Ishikawa (cell line): ENCODE data around the gene ELL2.

ENCODE experiments used
- CEBPB ChIP-seq: IDR thresholded peaks from 2 replicates; pipeline ENCODE4 v1.6.1; 2012
- CREB1 ChIP-seq: IDR thresholded peaks from 2 replicates; pipeline ENCODE4 v1.6.1; 2012; ENCODE audit warnings: low read depth
- EGR1 ChIP-seq: IDR thresholded peaks from 2 replicates; pipeline ENCODE4 v1.6.1; 2012
- EP300 ChIP-seq: IDR thresholded peaks from 2 replicates; pipeline ENCODE4 v1.6.1; 2012; ENCODE audit warnings: borderline replicate concordance
- FOXM1 ChIP-seq: IDR thresholded peaks from 2 replicates; pipeline ENCODE4 v1.6.1; 2012; ENCODE audit warnings: low read depth, borderline replicate concordance
- MAX ChIP-seq: IDR thresholded peaks from 2 replicates; pipeline ENCODE4 v1.6.1; 2012
- NFIC ChIP-seq: IDR thresholded peaks from 2 replicates; pipeline ENCODE4 v1.6.1; 2012
- RAD21 ChIP-seq: IDR thresholded peaks from 2 replicates; pipeline ENCODE4 v1.6.1; 2012; ENCODE audit warnings: low read depth
- REST ChIP-seq: IDR thresholded peaks from 2 replicates; pipeline ENCODE4 v1.6.1; 2012; ENCODE audit warnings: low read depth, mild to moderate bottlenecking
- TAF1 ChIP-seq: IDR thresholded peaks from 2 replicates; pipeline ENCODE4 v1.6.1; 2012; ENCODE audit warnings: low read depth, mild to moderate bottlenecking
- TCF12 ChIP-seq: IDR thresholded peaks from 2 replicates; pipeline ENCODE4 v1.6.1; 2012; ENCODE audit warnings: low read depth
- TEAD4 ChIP-seq: IDR thresholded peaks from 2 replicates; pipeline ENCODE4 v1.6.1; 2012
- USF1 ChIP-seq: IDR thresholded peaks from 2 replicates; pipeline ENCODE4 v1.6.1; 2012
- YY1 ChIP-seq: IDR thresholded peaks from 2 replicates; pipeline ENCODE4 v1.6.1; 2012; ENCODE audit warnings: low read depth
- ZBTB7A ChIP-seq: IDR thresholded peaks from 2 replicates; pipeline ENCODE4 v1.6.1; 2012; ENCODE audit warnings: low read depth

Gene ELL2

GRCh38 chr5:95996904-95997723 lies 35.5 kb upstream of the ELL2 start:
- TF ChIP-seq TEAD4 = no peak
- no peak for TF ChIP-seq CEBPB
- no peak for TF ChIP-seq TCF12
- no peak for TF ChIP-seq TAF1
- no peak for TF ChIP-seq FOXM1
- TF ChIP-seq NFIC = no peak
- TF ChIP-seq YY1 = no peak
- TF ChIP-seq MAX = no peak
- no peak for TF ChIP-seq CREB1
- no peak for TF ChIP-seq REST
- no peak for TF ChIP-seq ZBTB7A
- TF ChIP-seq EGR1 = no peak
- no peak for TF ChIP-seq EP300
- no peak for TF ChIP-seq RAD21
- TF ChIP-seq USF1 = no peak

GRCh38 chr5:95995962-95996489 lies 34.4 kb upstream of the ELL2 start:
- TF ChIP-seq ZBTB7A (no peak), TAF1 (no peak), TCF12 (no peak), EP300 (no peak), FOXM1 (no peak), CREB1 (no peak), USF1 (no peak), NFIC (no peak), YY1 (no peak), MAX (no peak), CEBPB (no peak)

GRCh38 chr5:95993776-95994175 lies 32.1 kb upstream of the ELL2 start:
- TF ChIP-seq MAX (no peak), REST (no peak), USF1 (no peak), EP300 (no peak), CREB1 (no peak), RAD21 (no peak), NFIC (no peak), FOXM1 (no peak), CEBPB (no peak), TEAD4 (no peak), EGR1 (no peak), TCF12 (no peak), YY1 (no peak), ZBTB7A (no peak), TAF1 (no peak)

- TF ChIP-seq NFIC (no peak), RAD21 (no peak), EGR1 (no peak), EP300 (no peak), CEBPB (no peak), YY1 (no peak), MAX (no peak), TEAD4 (no peak), REST (no peak), CREB1 (no peak), ZBTB7A (no peak), USF1 (no peak)
These were observed 31.6 kb upstream of the ELL2 start for GRCh38 chr5:95993266-95993665.
